ENCODE data around the gene PIGT.

PIGT gene

DNA sequence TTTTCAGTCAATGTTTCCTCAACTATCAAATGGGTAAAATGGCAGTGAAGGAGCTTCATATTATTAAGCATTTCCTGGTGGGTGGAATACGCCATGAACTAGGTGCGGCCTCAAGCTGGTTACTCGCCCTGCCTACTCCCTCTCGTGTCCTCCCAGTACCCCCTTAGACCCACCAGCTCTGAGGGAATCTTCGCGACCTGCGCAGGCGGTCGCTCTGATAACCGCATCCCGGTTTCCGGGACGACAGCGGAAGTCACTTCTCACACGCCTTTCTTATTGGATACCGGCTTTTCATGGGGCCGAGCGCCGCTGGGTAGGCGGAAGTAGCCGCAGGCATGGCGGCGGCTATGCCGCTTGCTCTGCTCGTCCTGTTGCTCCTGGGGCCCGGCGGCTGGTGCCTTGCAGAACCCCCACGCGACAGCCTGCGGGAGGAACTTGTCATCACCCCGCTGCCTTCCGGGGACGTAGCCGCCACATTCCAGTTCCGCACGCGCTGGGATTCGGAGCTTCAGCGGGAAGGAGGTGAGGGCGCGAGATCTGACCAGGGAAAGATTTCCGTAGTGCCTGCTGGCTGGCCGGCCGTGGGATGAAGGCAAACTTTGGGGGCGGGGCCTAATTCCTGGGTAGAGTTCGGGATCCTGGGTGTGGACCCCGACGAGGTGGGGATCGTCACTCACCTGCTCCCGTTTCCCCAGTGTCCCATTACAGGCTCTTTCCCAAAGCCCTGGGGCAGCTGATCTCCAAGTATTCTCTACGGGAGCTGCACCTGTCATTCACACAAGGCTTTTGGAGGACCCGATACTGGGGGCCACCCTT lies at the start of gene PIGT:
Gene PIGT (plus strand): TSS at position 320 of the 816 bp plus-strand sequence. CDS start 16 bp downstream, at position 336.
- TF ChIP-seq, protein P1, sequence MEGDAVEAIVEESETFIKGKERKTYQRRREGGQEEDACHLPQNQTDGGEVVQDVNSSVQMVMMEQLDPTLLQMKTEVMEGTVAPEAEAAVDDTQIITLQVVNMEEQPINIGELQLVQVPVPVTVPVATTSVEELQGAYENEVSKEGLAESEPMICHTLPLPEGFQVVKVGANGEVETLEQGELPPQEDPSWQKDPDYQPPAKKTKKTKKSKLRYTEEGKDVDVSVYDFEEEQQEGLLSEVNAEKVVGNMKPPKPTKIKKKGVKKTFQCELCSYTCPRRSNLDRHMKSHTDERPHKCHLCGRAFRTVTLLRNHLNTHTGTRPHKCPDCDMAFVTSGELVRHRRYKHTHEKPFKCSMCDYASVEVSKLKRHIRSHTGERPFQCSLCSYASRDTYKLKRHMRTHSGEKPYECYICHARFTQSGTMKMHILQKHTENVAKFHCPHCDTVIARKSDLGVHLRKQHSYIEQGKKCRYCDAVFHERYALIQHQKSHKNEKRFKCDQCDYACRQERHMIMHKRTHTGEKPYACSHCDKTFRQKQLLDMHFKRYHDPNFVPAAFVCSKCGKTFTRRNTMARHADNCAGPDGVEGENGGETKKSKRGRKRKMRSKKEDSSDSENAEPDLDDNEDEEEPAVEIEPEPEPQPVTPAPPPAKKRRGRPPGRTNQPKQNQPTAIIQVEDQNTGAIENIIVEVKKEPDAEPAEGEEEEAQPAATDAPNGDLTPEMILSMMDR (IDR thresholded peaks at IDR 0.05; ENCODE audit: control insufficient read depth, insufficient read depth, low read depth, low read length, missing control alignments): no peak
- DNase-seq (ENCODE audit: low read depth): peak; percentile 20
- peak within 1 kb of the TSS; percentile 97 for H3K4me3 ChIP-seq (ENCODE audit: control insufficient read depth, low read depth, low read length)

GRCh38 chr20:45366192-45366591 lies 49.7 kb upstream of the PIGT start:
- no peak for DNase-seq (ENCODE audit: low read depth)
- TF ChIP-seq, protein P1 (IDR thresholded peaks at IDR 0.05; ENCODE audit: control insufficient read depth, insufficient read depth, low read depth, low read length, missing control alignments): no peak
- no peak overlapping the region for H3K4me3 ChIP-seq (ENCODE audit: control insufficient read depth, low read depth, low read length)

DNA sequence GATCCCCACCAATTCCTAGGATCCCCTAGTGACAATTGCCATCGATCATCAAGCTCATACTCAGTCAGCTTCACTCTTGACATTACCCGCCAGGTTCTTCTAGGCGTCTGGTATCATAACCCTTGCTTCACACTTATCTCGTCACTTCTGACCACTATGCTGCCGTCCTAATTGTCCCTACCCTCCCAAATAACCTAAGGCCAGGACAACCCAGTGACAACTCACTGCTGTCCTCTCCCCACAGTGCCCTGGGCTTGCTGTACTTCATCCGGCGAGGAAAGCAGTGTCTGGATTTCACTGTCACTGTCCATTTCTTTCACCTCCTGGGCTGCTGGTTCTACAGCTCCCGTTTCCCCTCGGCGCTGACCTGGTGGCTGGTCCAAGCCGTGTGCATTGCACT lies 49.3 kb upstream of the PIGT start:
- H3K4me3 ChIP-seq (ENCODE audit: control insufficient read depth, low read depth, low read length): no peak overlapping the region
- no peak for DNase-seq (ENCODE audit: low read depth)
- TF ChIP-seq, protein P1 (IDR thresholded peaks at IDR 0.05; ENCODE audit: control insufficient read depth, insufficient read depth, low read depth, low read length, missing control alignments): no peak

- TF ChIP-seq, protein P1 (IDR thresholded peaks at IDR 0.05; ENCODE audit: control insufficient read depth, insufficient read depth, low read depth, low read length, missing control alignments): no peak
- H3K4me3 ChIP-seq (ENCODE audit: control insufficient read depth, low read depth, low read length): no peak overlapping the region
- DNase-seq (ENCODE audit: low read depth): no peak
These were observed 48.8 kb upstream of the PIGT start for GRCh38 chr20:45367126-45367525.

GRCh38 chr20:45368221-45368980 lies 47.5 kb upstream of the PIGT start:
- H3K4me3 ChIP-seq (ENCODE audit: control insufficient read depth, low read depth, low read length): no peak overlapping the region

GRCh38 chr20:45370571-45371160 lies 45.3 kb upstream of the PIGT start:
- H3K4me3 ChIP-seq (ENCODE audit: control insufficient read depth, low read depth, low read length): no peak overlapping the region
- TF ChIP-seq, protein P1 (IDR thresholded peaks at IDR 0.05; ENCODE audit: control insufficient read depth, insufficient read depth, low read depth, low read length, missing control alignments): no peak
- no peak for DNase-seq (ENCODE audit: low read depth)

More at GRCh38 chr20:45368221-45368980, 47.5 kb upstream of the PIGT start:
- TF ChIP-seq, protein P1 (IDR thresholded peaks at IDR 0.05; ENCODE audit: control insufficient read depth, insufficient read depth, low read depth, low read length, missing control alignments): no peak
- no peak for DNase-seq (ENCODE audit: low read depth)
